Chondrocyte (in vitro differentiated cells): ENCODE measurements around the gene PRXL2B. TPM values are rescaled to one million over a fixed set of nuclear protein-coding genes. Genes with fewer than 3 reads are reported as not detected.

Source experiments
- DNase-seq: peaks from one replicate; pipeline ENCODE4 v3.0.0; 2021; ENCODE audit warnings: mixed read lengths, low spot score
- H3K27ac Mint-ChIP-seq: one replicate; pipeline ENCODE4 v1.8.0; 2021; ENCODE audit warnings: mild to moderate bottlenecking, moderate library complexity, mixed read lengths; ENCODE audit not compliant: unreplicated experiment
- H3K27me3 Mint-ChIP-seq: 2 replicates; pipeline ENCODE4 v1.8.0; 2021; ENCODE audit warnings: low read depth, mixed read lengths
- H3K36me3 Mint-ChIP-seq: 2 replicates; pipeline ENCODE4 v1.8.0; 2021; ENCODE audit warnings: low read depth, mixed read lengths
- H3K4me1 Mint-ChIP-seq: 2 replicates; pipeline ENCODE4 v1.8.0; 2021; ENCODE audit warnings: low read depth, mild to moderate bottlenecking, mixed read lengths
- H3K4me3 Mint-ChIP-seq: one replicate; pipeline ENCODE4 v1.8.0; 2021; ENCODE audit warnings: mild to moderate bottlenecking, moderate library complexity, mixed read lengths; ENCODE audit not compliant: unreplicated experiment
- H3K9me3 Mint-ChIP-seq: 2 replicates; pipeline ENCODE4 v1.8.0; 2021; ENCODE audit warnings: low read depth, mixed read lengths
- total RNA-seq: library from RNA; stranded (reverse); gene quantifications from 3 replicates; pipeline ENCODE4 v1.2.1, GENCODE V29; 2021
- TF ChIP-seq, protein P1 (sequence below): fragments of 200-600 bp; sonication (generic); IDR thresholded peaks from 2 replicates; pipeline ENCODE4 v1.5.0; 2021; ENCODE audit warnings: antibody characterized with exemption, mild to moderate bottlenecking, moderate library complexity

Gene PRXL2B
- total RNA-seq, 1 donor from 2014 or later: 25.6 TPM

DNA sequence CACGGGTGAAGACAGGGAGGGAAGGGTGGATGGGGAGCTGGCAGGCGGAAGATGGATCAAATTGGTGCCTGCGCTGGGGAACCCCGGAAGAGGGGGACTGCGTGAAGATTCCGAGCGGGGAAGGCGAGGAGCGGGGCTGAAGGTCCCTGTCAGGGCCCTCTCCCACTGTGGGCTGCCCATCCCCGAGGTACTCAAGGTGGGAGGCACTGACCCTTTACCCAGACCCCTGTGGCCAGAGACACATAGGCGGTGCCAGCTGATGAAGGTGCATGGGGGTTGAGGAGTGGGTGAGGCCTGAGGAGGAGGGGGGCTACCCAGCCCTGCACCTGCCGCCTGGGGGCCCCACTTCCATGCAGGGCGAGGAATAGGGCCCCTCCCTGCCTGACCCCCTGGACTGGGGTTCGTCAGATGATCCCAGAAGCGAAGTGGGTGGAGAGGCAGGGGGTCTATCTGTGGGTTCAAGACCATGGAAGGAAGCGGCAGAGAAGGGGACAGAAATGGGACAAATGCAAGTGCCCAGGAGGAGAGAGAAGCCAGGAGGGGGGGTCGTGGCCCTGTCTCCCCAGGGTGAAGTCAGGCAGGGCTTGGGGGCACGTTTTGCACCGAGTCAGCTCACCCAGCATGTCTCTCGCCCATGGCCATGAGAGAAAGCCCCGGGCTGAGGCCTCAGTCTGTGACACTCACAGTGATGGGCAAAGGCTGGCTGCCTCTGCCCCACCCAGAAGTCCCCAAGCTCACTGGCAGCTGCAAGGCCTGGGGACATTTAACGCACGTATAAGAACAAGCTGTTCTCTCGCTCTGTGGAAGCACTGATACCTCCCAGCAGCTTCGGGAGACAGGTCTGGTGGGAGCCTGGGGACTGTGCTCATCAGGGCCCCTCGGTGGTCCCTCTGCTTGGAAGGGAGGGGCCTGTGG lies 53.3 kb downstream of the PRXL2B start:
- Mint-ChIP-seq H3K4me3 (no peak overlapping the region), H3K4me1 (peaks cover 9% of the 10 kb centered on the region), H3K27ac (no peak overlapping the region), H3K9me3 (no peaks in the 10 kb centered on the region), H3K36me3 (no peaks in the 10 kb centered on the region), H3K27me3 (no peaks in the 10 kb centered on the region)
- TF ChIP-seq, protein P1, sequence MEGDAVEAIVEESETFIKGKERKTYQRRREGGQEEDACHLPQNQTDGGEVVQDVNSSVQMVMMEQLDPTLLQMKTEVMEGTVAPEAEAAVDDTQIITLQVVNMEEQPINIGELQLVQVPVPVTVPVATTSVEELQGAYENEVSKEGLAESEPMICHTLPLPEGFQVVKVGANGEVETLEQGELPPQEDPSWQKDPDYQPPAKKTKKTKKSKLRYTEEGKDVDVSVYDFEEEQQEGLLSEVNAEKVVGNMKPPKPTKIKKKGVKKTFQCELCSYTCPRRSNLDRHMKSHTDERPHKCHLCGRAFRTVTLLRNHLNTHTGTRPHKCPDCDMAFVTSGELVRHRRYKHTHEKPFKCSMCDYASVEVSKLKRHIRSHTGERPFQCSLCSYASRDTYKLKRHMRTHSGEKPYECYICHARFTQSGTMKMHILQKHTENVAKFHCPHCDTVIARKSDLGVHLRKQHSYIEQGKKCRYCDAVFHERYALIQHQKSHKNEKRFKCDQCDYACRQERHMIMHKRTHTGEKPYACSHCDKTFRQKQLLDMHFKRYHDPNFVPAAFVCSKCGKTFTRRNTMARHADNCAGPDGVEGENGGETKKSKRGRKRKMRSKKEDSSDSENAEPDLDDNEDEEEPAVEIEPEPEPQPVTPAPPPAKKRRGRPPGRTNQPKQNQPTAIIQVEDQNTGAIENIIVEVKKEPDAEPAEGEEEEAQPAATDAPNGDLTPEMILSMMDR: no peak
- no peak for DNase-seq

DNA sequence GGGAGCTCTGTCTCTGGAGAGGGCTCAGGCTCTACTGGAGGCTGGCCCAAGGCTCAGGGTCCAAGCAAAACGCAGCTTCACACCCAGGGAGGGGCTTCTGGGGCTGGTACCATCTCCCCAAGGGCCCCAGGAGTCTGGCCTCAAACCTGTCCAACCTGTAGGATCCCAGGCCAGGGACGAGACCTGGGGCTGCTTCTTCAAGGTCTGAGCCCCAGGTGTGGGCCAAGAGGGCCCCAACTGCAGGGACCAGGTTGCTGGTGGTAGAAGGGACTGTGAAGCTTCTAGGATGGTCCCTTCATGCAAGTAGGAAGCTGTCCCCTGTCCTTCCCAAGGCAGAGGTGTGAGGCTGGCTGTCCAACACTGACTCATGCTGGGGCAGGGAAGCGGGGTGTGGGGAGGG lies 54.0 kb downstream of the PRXL2B start:
- H3K27ac Mint-ChIP-seq: no peak overlapping the region
- H3K9me3 Mint-ChIP-seq: no peaks in the 10 kb centered on the region
- peaks cover 9% of the 10 kb centered on the region for H3K4me1 Mint-ChIP-seq
- TF ChIP-seq, protein P1: no peak
- H3K36me3 Mint-ChIP-seq: no peaks in the 10 kb centered on the region
- H3K4me3 Mint-ChIP-seq: no peak overlapping the region
- H3K27me3 Mint-ChIP-seq: no peaks in the 10 kb centered on the region
- DNase-seq: no peak

Other genes starting within 250 kb of the PRXL2B start
- gene MORN1, start 195.2 kb upstream of the PRXL2B start, total RNA-seq: 6.7 to 10.0 TPM (median 8.1 TPM) in 3 replicates
- gene RER1, start 194.9 kb upstream of the PRXL2B start, total RNA-seq: 158 to 177 TPM (median 175 TPM) in 3 replicates
- gene PEX10, start 174.2 kb upstream of the PRXL2B start, total RNA-seq: 20.6 to 33.0 TPM (median 23.4 TPM) in 3 replicates
- 2.4 to 3.4 TPM (median 3.2 TPM) in 3 replicates for gene PLCH2, start 110.5 kb upstream of the PRXL2B start, total RNA-seq
- gene PANK4, start 60.2 kb upstream of the PRXL2B start, total RNA-seq: 19.6 to 32.6 TPM (median 20.5 TPM) in 3 replicates
- gene HES5, start 56.5 kb upstream of the PRXL2B start, total RNA-seq: not detected in 3 replicates
- 0.95 to 2.5 TPM (median 1.1 TPM) in 3 replicates for gene TNFRSF14, start 30.4 kb upstream of the PRXL2B start, total RNA-seq
- 0.62 to 0.92 TPM in 2 of 3 replicates, not detected in the other for gene MMEL1, start 46.2 kb downstream of the PRXL2B start, total RNA-seq
- gene TTC34, start 214.9 kb downstream of the PRXL2B start, total RNA-seq: 0.60 to 1.8 TPM (median 0.67 TPM) in 3 replicates